Measurements from ENCODE around the gene RPS6KA2. TPM values are rescaled to one million over a fixed set of nuclear protein-coding genes. Genes with fewer than 3 reads are reported as not detected.

Gene RPS6KA2
- total and polyA plus RNA-seq, 3 donors from 2014 or later: 18.4 to 21.7 (median 19.8) TPM

- intact Hi-C loops (cut with DNase I; ENCODE audit: low total_unique reads): no loop called here
- 92 to 94% methylated on average over 21 of the region's 21 CpGs for WGBS, 2 donors
- TF ChIP-seq POLR2A (IDR thresholded peaks at IDR 0.05): no peak
- no peak for TF ChIP-seq CTCF (IDR thresholded peaks at IDR 0.05)
- no peak for DNase-seq
- Histone ChIP-seq H3K4me1 (no peaks in the 10 kb centered on the region), H3K9me3 (no peaks in the 10 kb centered on the region), H3K27me3 (no peaks in the 10 kb centered on the region), H3K36me3 (ENCODE audit: low read depth, missing control alignments) (no peaks in the 10 kb centered on the region), H3K27ac (no peak overlapping the region), H3K4me3 (no peak overlapping the region)
These were observed 149.2 kb downstream of the RPS6KA2 start for GRCh38 chr6:166477647-166478365.

- no peaks in the 10 kb centered on the region for H3K9me3 ChIP-seq
- no peaks in the 10 kb centered on the region for H3K27me3 ChIP-seq
- WGBS, 2 donors: 89 to 94% methylated on average over 10 to 15 of the region's 15 CpGs
- no peak overlapping the region for H3K27ac ChIP-seq
- no peaks in the 10 kb centered on the region for H3K36me3 ChIP-seq (ENCODE audit: low read depth, missing control alignments)
- no peak overlapping the region for H3K4me3 ChIP-seq
- no peak for DNase-seq
- no peaks in the 10 kb centered on the region for H3K4me1 ChIP-seq
- TF ChIP-seq POLR2A (IDR thresholded peaks at IDR 0.05) (no peak), CTCF (IDR thresholded peaks at IDR 0.05) (no peak)
- intact Hi-C loops (cut with DNase I; ENCODE audit: low total_unique reads): no loop called here
These were observed 150.3 kb downstream of the RPS6KA2 start for GRCh38 chr6:166476634-166477215.

GRCh38 chr6:166476061-166476591 is 150.9 kb downstream of the RPS6KA2 start:
- Histone ChIP-seq H3K27ac (no peak overlapping the region), H3K4me1 (no peaks in the 10 kb centered on the region), H3K9me3 (no peaks in the 10 kb centered on the region), H3K36me3 (ENCODE audit: low read depth, missing control alignments) (no peaks in the 10 kb centered on the region), H3K4me3 (no peak overlapping the region), H3K27me3 (no peaks in the 10 kb centered on the region)
- intact Hi-C loops (cut with DNase I; ENCODE audit: low total_unique reads): no loop called here
- DNase-seq: no peak
- no peak for TF ChIP-seq POLR2A (IDR thresholded peaks at IDR 0.05)
- TF ChIP-seq CTCF (IDR thresholded peaks at IDR 0.05): no peak
- WGBS, 2 donors: 56 to 70% methylated on average over 11 to 14 of the region's 14 CpGs

- intact Hi-C loops (cut with DNase I; ENCODE audit: low total_unique reads): no loop called here
- Histone ChIP-seq H3K9me3 (no peaks in the 10 kb centered on the region), H3K36me3 (ENCODE audit: low read depth, missing control alignments) (no peaks in the 10 kb centered on the region), H3K4me1 (no peaks in the 10 kb centered on the region), H3K4me3 (no peak overlapping the region), H3K27me3 (no peaks in the 10 kb centered on the region), H3K27ac (no peak overlapping the region)
- DNase-seq: peak; percentile 43
- WGBS, 2 donors: 79 to 83% methylated on average over 26 of the region's 26 CpGs
- TF ChIP-seq POLR2A (IDR thresholded peaks at IDR 0.05) (no peak), CTCF (IDR thresholded peaks at IDR 0.05) (no peak)
These were observed 152.1 kb downstream of the RPS6KA2 start for GRCh38 chr6:166474721-166475565.

Measured in testis (tissue), 3 donors.